T-cell (primary cell): Measurements from ENCODE around the gene TTBK1. TPM values are rescaled to one million over a fixed set of nuclear protein-coding genes. Genes with fewer than 3 reads are reported as not detected.

ENCODE experiments used
- ATAC-seq, 4 experiments: fragments of 200-7000 bp in 3 of 4; fragments of 150-1000 bp in 1 of 4; cut with Tn5 transposase; replicated peaks in 1 of 4; 1 replicate in 3 of 4; 2 replicates in 1 of 4; pipeline ENCODE4 v1.10.0; 2021; ENCODE audit warnings: moderate library complexity in 3 of 4, mild to moderate bottlenecking in 2 of 4, moderate number of reproducible peaks in 1 of 4
- CTCF ChIA-PET, 2 donors: fragments of 300-600 bp; sonication (Branson Sonifier 250); formaldehyde crosslinking; loops; one replicate each; lab custom pipeline; 2022; ENCODE audit warnings: antibody characterized with exemption in 2 of 2; lab: Charles Lee
- POLR2A ChIA-PET, 2 donors: fragments of 300-600 bp; sonication (Branson Sonifier 250); formaldehyde crosslinking; loops; one replicate each; lab custom pipeline; 2022; ENCODE audit warnings: antibody characterized with exemption in 2 of 2; lab: Charles Lee
- DNase-seq, 35 experiments: peaks; one replicate each; pipeline versions ENCODE4 v3.0.0 to v3.0.0-alpha.2; 2013 to 2023
- H3K27ac ChIP-seq: one replicate; pipeline ENCODE4 v1.5.1; 2013; ENCODE audit warnings: low read length
- H3K27me3 ChIP-seq, 2 experiments: replicated peaks in 1 of 2; 1 replicate in 1 of 2; 2 replicates in 1 of 2; pipeline versions ENCODE4 v1.6.1 to v1.7.0; 2013; ENCODE audit warnings: low read length in 1 of 2, mixed read lengths in 1 of 2; ENCODE audit not compliant: control insufficient read depth in 2 of 2, insufficient read depth in 2 of 2; ENCODE audit errors: extremely low read depth in 1 of 2
- H3K36me3 ChIP-seq, 2 donors: 1 replicate in 1 of 2; 2 replicates in 1 of 2; pipeline versions ENCODE4 v1.6.1 to v1.7.0; 2013; ENCODE audit warnings: low read length in 1 of 2; ENCODE audit not compliant: control insufficient read depth in 2 of 2, insufficient read depth in 1 of 2; ENCODE audit errors: extremely low read depth in 1 of 2
- H3K4me1 ChIP-seq, 2 experiments: 1 replicate in 1 of 2; 2 replicates in 1 of 2; pipeline versions ENCODE4 v1.6.1 to v1.7.0; 2013; ENCODE audit warnings: low read length in 2 of 2, mixed read lengths in 1 of 2; ENCODE audit not compliant: insufficient read depth in 2 of 2, control insufficient read depth in 1 of 2; ENCODE audit errors: extremely low read depth in 1 of 2
- H3K4me3 ChIP-seq, 2 donors: 1 replicate in 1 of 2; 2 replicates in 1 of 2; pipeline versions ENCODE4 v1.5.1 to v1.7.0; 2013; ENCODE audit warnings: mild to moderate bottlenecking in 2 of 2, low read length in 1 of 2, moderate library complexity in 1 of 2; ENCODE audit not compliant: control insufficient read depth in 1 of 2; ENCODE audit errors: extremely low read depth in 1 of 2
- H3K9me3 ChIP-seq: 2 replicates; pipeline ENCODE4 v1.7.0; 2013
- H3K27ac Mint-ChIP-seq, 2 donors: one replicate each; pipeline ENCODE4 v1.8.0; 2020 to 2021; ENCODE audit warnings: mild to moderate bottlenecking in 2 of 2, mixed read lengths in 2 of 2
- H3K27me3 Mint-ChIP-seq, 2 donors: one replicate each; pipeline ENCODE4 v1.8.0; 2021 to 2022; ENCODE audit warnings: mixed read lengths in 2 of 2
- H3K36me3 Mint-ChIP-seq: one replicate; pipeline ENCODE4 v1.8.0; 2021; ENCODE audit warnings: mixed read lengths
- H3K4me1 Mint-ChIP-seq, 3 donors: one replicate each; pipeline ENCODE4 v1.8.0; 2020 to 2022; ENCODE audit warnings: mixed read lengths in 3 of 3, mild to moderate bottlenecking in 1 of 3
- H3K4me3 Mint-ChIP-seq, 3 donors: one replicate each; pipeline ENCODE4 v1.8.0; 2020 to 2022; ENCODE audit warnings: mild to moderate bottlenecking in 3 of 3, mixed read lengths in 3 of 3, moderate library complexity in 3 of 3
- H3K9me3 Mint-ChIP-seq, 3 donors: one replicate each; pipeline ENCODE4 v1.8.0; 2020 to 2022; ENCODE audit warnings: mixed read lengths in 3 of 3
- WGBS: methylation state at CpG from one replicate; pipeline ENCODE4 v1.1.5; 2013; ENCODE audit warnings: missing lambda C conversion rate; ENCODE audit not compliant: insufficient coverage; 5-methylcytosine and 5-hydroxymethylcytosine counted together
- total RNA-seq, 35 experiments: library from RNA in 6 of 35; stranded (reverse) in 6 of 35; fragments of 120-200 nt in 1 of 35; gene quantifications; one replicate each; pipeline versions ENCODE4 v1.2.1 to v1.2.4 and lab custom pipeline; 2013 to 2026

The TTBK1 gene
- total RNA-seq, 5 donors from 2014 or later (not counting 1 experiment from before 2014, with no cell fraction given): 0.03 to 0.07 TPM; not detected in 3

DNA sequence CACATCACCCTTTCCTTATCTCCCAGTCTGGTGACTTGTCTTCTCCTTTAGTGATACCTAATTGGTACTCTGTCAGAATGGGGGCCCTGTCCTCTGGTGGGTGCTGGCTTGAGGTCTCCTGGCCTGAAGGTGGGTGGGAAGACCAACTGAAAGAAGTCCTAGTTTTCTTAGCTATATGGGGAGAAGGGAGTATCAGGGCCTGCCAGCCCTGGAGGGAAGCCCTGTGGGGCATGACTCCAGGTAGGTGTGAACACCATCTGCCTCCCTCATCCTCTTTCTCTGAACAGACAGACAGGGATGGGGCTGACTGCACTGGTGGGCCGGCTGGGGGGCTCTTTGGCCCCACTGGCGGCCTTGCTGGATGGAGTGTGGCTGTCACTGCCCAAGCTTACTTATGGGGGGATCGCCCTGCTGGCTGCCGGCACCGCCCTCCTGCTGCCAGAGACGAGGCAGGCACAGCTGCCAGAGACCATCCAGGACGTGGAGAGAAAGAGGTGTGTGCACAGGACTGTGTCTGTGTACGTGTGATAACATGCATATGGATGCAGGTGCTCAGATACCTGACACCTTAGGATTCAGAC is 60.6 kb downstream of the TTBK1 start:
- H3K4me3 ChIP-seq: no peak overlapping the region
- ChIA-PET POLR2A (no interaction called here), CTCF (no interaction called here)
- 79% methylated on average over 7 of the region's 8 CpGs for WGBS
- H3K36me3 ChIP-seq: no peaks in the 10 kb centered on the region
- ATAC-seq: no peak
- peaks cover 0 to 39% of the 10 kb centered on the region in 2 experiments for H3K27me3 ChIP-seq
- DNase-seq: no peak
- Mint-ChIP-seq H3K9me3 (no peaks in the 10 kb centered on the region), H3K4me3 (no peak overlapping the region), H3K4me1 (peaks cover 3 to 13% (median 8%) of the 10 kb centered on the region in 3 donors), H3K36me3 (no peaks in the 10 kb centered on the region), H3K27me3 (peaks cover 6 to 7% of the 10 kb centered on the region in 2 donors), H3K27ac (no peak overlapping the region)
- H3K9me3 ChIP-seq: no peaks in the 10 kb centered on the region
- no peak overlapping the region for H3K27ac ChIP-seq
- peaks cover 0 to 10% of the 10 kb centered on the region in 2 experiments for H3K4me1 ChIP-seq

DNA sequence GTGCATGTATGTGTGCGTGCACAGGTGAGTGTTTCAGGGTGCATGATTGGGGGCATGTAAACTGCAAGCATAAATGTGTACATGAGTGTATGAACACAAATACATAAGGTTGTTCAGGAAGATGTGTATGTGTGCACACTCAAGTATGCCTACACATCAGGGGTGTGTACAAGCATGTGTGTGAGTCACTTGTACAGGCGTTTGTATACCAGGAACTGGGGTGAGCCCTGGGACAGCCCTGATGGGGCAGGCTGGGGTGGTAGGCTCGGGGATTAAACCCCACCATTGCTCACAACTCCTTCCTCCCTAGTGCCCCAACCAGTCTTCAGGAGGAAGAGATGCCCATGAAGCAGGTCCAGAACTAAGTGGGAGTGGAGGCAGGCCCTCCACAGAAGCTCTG is 61.1 kb downstream of the TTBK1 start:
- POLR2A ChIA-PET: no interaction called here
- H3K9me3 Mint-ChIP-seq: no peaks in the 10 kb centered on the region
- peaks cover 0 to 36% of the 10 kb centered on the region in 2 experiments for H3K27me3 ChIP-seq
- H3K27me3 Mint-ChIP-seq: peaks cover 3 to 5% of the 10 kb centered on the region in 2 donors
- H3K4me1 ChIP-seq: peaks cover 0 to 15% of the 10 kb centered on the region in 2 experiments
- DNase-seq (no peak), ATAC-seq (no peak)
- no peaks in the 10 kb centered on the region for H3K36me3 Mint-ChIP-seq
- no peak overlapping the region for H3K4me3 Mint-ChIP-seq
- H3K27ac Mint-ChIP-seq: no peak overlapping the region
- 100% methylated on average over 1 of the region's 3 CpGs for WGBS
- peaks cover 8 to 18% (median 13%) of the 10 kb centered on the region in 3 donors for H3K4me1 Mint-ChIP-seq
- no peaks in the 10 kb centered on the region for H3K9me3 ChIP-seq
- CTCF ChIA-PET: no interaction called here
- no peaks in the 10 kb centered on the region for H3K36me3 ChIP-seq
- no peak overlapping the region for H3K27ac ChIP-seq
- H3K4me3 ChIP-seq: no peak overlapping the region

DNA sequence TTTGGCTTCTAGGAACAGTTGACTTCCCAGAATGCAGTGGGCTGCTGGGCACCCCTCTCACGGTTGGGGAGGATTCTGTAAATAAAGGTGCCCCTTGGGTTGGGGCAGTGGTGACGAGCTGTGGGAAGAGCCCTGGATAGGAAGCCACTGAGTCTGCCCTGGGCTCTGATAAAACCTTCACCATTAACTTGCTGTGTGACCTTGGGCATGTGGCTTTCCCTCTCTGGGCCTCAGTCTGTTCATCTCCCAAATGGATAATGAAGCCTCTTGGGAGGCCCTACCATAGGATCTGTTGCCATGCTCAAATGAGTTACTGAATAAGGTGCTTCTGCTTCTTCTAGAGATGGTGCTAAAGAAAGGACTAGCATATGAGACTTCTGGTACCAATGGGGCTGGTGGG is 61.6 kb downstream of the TTBK1 start:
- 78% methylated on average over 2 of the region's 2 CpGs for WGBS
- Histone ChIP-seq H3K9me3 (no peaks in the 10 kb centered on the region), H3K4me3 (no peak overlapping the region), H3K27me3 (peaks cover 0 to 33% of the 10 kb centered on the region in 2 experiments), H3K4me1 (peaks cover 0 to 17% of the 10 kb centered on the region in 2 experiments), H3K36me3 (no peaks in the 10 kb centered on the region), H3K27ac (no peak overlapping the region)
- Mint-ChIP-seq H3K4me1 (peaks cover 8 to 17% (median 13%) of the 10 kb centered on the region in 3 donors), H3K36me3 (no peaks in the 10 kb centered on the region), H3K27me3 (peaks cover 3 to 4% of the 10 kb centered on the region in 2 donors), H3K27ac (no peak overlapping the region), H3K4me3 (no peak overlapping the region), H3K9me3 (no peaks in the 10 kb centered on the region)
- ChIA-PET POLR2A (no interaction called here), CTCF (interaction anchor here in 1 of 2 donors (0.8 kb wide), 1 partner anchor 93 kb away, joined by 3 read pairs; no protein-coding TSS in a partner anchor)
- ATAC-seq (no peak), DNase-seq (no peak)

DNA sequence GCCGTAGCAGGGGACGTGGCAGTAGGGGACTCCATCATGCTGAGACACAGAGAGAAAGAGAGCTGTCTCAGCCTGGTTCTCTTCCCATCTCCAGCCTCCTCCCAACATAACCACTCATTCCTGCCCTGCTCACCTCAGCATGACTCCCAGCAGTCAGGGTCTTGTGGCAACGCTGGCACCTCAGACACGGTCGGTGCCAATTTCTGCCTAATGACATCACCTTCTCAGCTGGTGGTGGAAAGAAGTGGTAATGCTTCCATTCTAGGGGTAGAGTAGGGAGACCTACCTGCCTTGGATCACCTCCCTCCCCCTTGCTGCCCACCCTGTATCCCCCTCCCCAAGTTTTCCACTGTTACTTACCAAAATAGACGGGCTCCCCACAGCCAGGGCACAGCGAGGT is 62.8 kb downstream of the TTBK1 start:
- Histone ChIP-seq H3K4me1 (peaks cover 0 to 17% of the 10 kb centered on the region in 2 experiments), H3K36me3 (no peaks in the 10 kb centered on the region), H3K4me3 (no peak overlapping the region), H3K27me3 (peaks cover 0 to 26% of the 10 kb centered on the region in 2 experiments), H3K27ac (no peak overlapping the region), H3K9me3 (no peaks in the 10 kb centered on the region)
- no peak overlapping the region for H3K4me3 Mint-ChIP-seq
- peaks cover 0 to 1% of the 10 kb centered on the region in 2 donors for H3K27me3 Mint-ChIP-seq
- ATAC-seq (no peak), DNase-seq (no peak)
- no peak overlapping the region for H3K27ac Mint-ChIP-seq
- WGBS: 100% methylated on average over 2 of the region's 7 CpGs
- ChIA-PET CTCF (no interaction called here), POLR2A (no interaction called here)
- no peaks in the 10 kb centered on the region for H3K9me3 Mint-ChIP-seq
- peaks cover 10 to 16% (median 13%) of the 10 kb centered on the region in 3 donors for H3K4me1 Mint-ChIP-seq
- no peaks in the 10 kb centered on the region for H3K36me3 Mint-ChIP-seq

DNA sequence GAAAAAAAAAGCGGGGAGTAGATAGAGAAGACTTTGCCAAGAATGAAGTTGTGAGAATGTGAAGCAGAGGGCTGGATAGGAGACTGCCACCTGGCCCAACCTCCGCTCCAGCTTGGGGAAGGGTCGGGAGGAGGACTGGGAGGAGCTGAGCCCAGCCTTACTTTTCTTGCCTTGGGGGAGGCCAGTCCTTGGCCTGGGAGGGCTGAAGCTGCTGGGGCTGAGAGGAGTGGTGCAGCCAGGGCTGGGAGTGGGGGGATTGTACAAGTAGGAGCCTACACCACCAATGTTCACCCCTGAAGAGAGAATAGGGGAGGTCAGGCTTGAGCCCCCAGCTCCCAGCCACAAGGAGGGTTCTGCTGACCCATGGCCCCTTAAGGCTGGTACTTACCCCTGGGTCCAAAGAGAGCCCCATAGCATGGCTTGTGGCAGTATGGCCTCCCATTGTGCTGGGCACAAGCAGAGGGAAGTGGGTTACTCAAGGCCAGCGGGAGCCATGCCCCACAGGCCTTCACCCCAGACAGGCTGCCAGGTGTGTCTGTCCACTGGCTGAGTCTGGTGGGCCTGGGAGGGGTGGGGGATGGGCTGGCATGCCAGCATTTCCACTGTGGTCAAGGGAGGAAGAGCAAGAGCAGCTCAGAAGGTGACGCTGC is 64.3 kb downstream of the TTBK1 start:
- peaks cover 0 to 17% of the 10 kb centered on the region in 2 experiments for H3K4me1 ChIP-seq
- Mint-ChIP-seq H3K36me3 (no peaks in the 10 kb centered on the region), H3K9me3 (no peaks in the 10 kb centered on the region), H3K4me3 (peak overlapping the region in 2 of 3 donors; percentile 41 to 53), H3K4me1 (peaks cover 10 to 16% (median 13%) of the 10 kb centered on the region in 3 donors), H3K27me3 (peaks cover 0 to 2% of the 10 kb centered on the region in 2 donors), H3K27ac (peak overlapping the region in 1 of 2 donors; percentile 21)
- CTCF ChIA-PET: interaction anchor here in 1 of 2 donors (0.6 to 1.4 kb wide), 5 partner anchors 26 to 199 kb away, joined by 3 to 12 read pairs (median 6); partner anchors contain the start of gene ZNF318
- WGBS: 100% methylated on average over 3 of the region's 5 CpGs
- no peak overlapping the region for H3K4me3 ChIP-seq
- no peaks in the 10 kb centered on the region for H3K36me3 ChIP-seq
- peaks cover 0 to 18% of the 10 kb centered on the region in 2 experiments for H3K27me3 ChIP-seq
- ATAC-seq: no peak
- no peak overlapping the region for H3K27ac ChIP-seq
- no peak for DNase-seq
- POLR2A ChIA-PET: interaction anchor here in 1 of 2 donors (0.6 kb wide), 1 partner anchor 11 kb away, joined by 3 read pairs; no protein-coding TSS in a partner anchor
- H3K9me3 ChIP-seq: no peaks in the 10 kb centered on the region
